GM23248 (cell line): Measurements from ENCODE around the gene PDE3A. TPM values are rescaled to one million over a fixed set of nuclear protein-coding genes. Genes with fewer than 3 reads are reported as not detected.
"Not testable (repeated sequence)": the region's sequence is repeated elsewhere in the genome, so short reads cannot be mapped to it uniquely, and the experiment has no call there.

Experiments used
- DNase-seq: peaks from one replicate; pipeline ENCODE4 v3.0.0-alpha.2; 2015
- H2AFZ ChIP-seq: fragments of 200-600 bp; sonication (generic); 2 replicates; pipeline ENCODE4 v1.6.1; 2016; ENCODE audit warnings: antibody characterized with exemption
- H3F3A ChIP-seq: fragments of 200-600 bp; sonication (generic); 2 replicates; pipeline ENCODE4 v1.6.1; 2016; ENCODE audit warnings: mild to moderate bottlenecking, antibody characterized with exemption, mixed run types; ENCODE audit not compliant: insufficient read depth
- H3K27ac ChIP-seq: fragments of 200-600 bp; sonication (generic); 2 replicates; pipeline ENCODE4 v1.5.1; 2016; ENCODE audit warnings: mild to moderate bottlenecking
- H3K27me3 ChIP-seq: fragments of 200-600 bp; sonication (generic); replicated peaks from 2 replicates; pipeline ENCODE4 v1.6.1; 2016; ENCODE audit warnings: mild to moderate bottlenecking; ENCODE audit not compliant: insufficient read depth
- H3K36me3 ChIP-seq: fragments of 200-600 bp; sonication (generic); 2 replicates; pipeline ENCODE4 v1.6.1; 2016; ENCODE audit warnings: low read depth, mild to moderate bottlenecking
- H3K4me1 ChIP-seq: fragments of 200-600 bp; sonication (generic); 2 replicates; pipeline ENCODE4 v1.6.1; 2016; ENCODE audit warnings: mild to moderate bottlenecking; ENCODE audit not compliant: insufficient read depth
- H3K4me2 ChIP-seq: fragments of 200-600 bp; sonication (generic); one replicate; pipeline ENCODE4 v1.6.1; 2016; ENCODE audit warnings: mild to moderate bottlenecking; ENCODE audit not compliant: unreplicated experiment
- H3K4me3 ChIP-seq: fragments of 200-600 bp; sonication (generic); 2 replicates; pipeline ENCODE4 v1.5.1; 2016; ENCODE audit warnings: mild to moderate bottlenecking
- H3K79me2 ChIP-seq: fragments of 200-600 bp; sonication (generic); 2 replicates; pipeline ENCODE4 v1.6.1; 2016; ENCODE audit warnings: mild to moderate bottlenecking; ENCODE audit not compliant: insufficient read depth
- H3K9ac ChIP-seq: fragments of 200-600 bp; sonication (generic); 2 replicates; pipeline ENCODE4 v1.6.1; 2016; ENCODE audit warnings: mild to moderate bottlenecking
- H3K9me2 ChIP-seq: fragments of 200-600 bp; sonication (generic); 2 replicates; pipeline ENCODE4 v1.6.1; 2016; ENCODE audit warnings: mixed run types, mild to moderate bottlenecking, moderate library complexity; ENCODE audit not compliant: insufficient read depth
- H3K9me3 ChIP-seq: fragments of 200-600 bp; sonication (generic); one replicate; pipeline ENCODE4 v1.6.1; 2017; ENCODE audit warnings: low read depth
- H4K20me1 ChIP-seq: fragments of 200-600 bp; sonication (generic); 2 replicates; pipeline ENCODE4 v1.6.0; 2016; ENCODE audit not compliant: insufficient read depth
- EZH2 ChIP-seq: fragments of 200-600 bp; sonication (generic); IDR thresholded peaks from 2 replicates; pipeline ENCODE4 v1.6.1; 2018; ENCODE audit warnings: antibody characterized with exemption, mild to moderate bottlenecking; ENCODE audit not compliant: insufficient read depth, poor library complexity, severe bottlenecking
- EZH2phosphoT487 ChIP-seq: fragments of 200-600 bp; sonication (generic); IDR thresholded peaks from 2 replicates; pipeline ENCODE4 v1.6.1; 2018; ENCODE audit warnings: antibody characterized with exemption, moderate library complexity, mild to moderate bottlenecking, low read depth; ENCODE audit not compliant: insufficient read depth
- WGBS, 2 experiments: methylation state at CpG; one replicate each; pipeline ENCODE4 v1.1.6; 2015 to 2017; ENCODE audit warnings: low lambda C conversion rate in 2 of 2, low coverage in 1 of 2; ENCODE audit errors: missing lambda C conversion rate in 2 of 2; 5-methylcytosine and 5-hydroxymethylcytosine counted together
- in situ Hi-C: fragments of 300-500 bp; cut with MboI; formaldehyde crosslinking; loops from 2 replicates; pipeline ENCODE4 v1.15.0; 2020
- polyA plus RNA-seq: library from polyadenylated mRNA; unstranded; fragments of >200 nt; fragmentation: Nextera tagmentation; extraction: Ambion mirVana; gene quantifications from 2 replicates; pipeline ENCODE4 v1.2.1, GENCODE V29; 2016
- total RNA-seq: library from RNA; depleted of rRNA; stranded (reverse); fragments of >200 nt; shearing (Covaris generic); gene quantifications from 2 replicates; pipeline ENCODE4 v1.2.3, GENCODE V29; 2014

Gene PDE3A
- total and polyA plus RNA-seq, 2 experiments from 2014 or later: 0.11 to 0.43 TPM

GRCh38 chr12:20377750-20378149 is 9.4 kb downstream of the PDE3A start:
- H3K27me3 ChIP-seq: no peaks in the 10 kb centered on the region
- no peaks in the 10 kb centered on the region for H3F3A ChIP-seq

GRCh38 chr12:20382117-20382516 is 13.8 kb downstream of the PDE3A start:
- DNase-seq: no peak
- Histone ChIP-seq H3K4me2 (no peak overlapping the region), H3K36me3 (no peaks in the 10 kb centered on the region), H3K9me3 (no peaks in the 10 kb centered on the region), H3K9ac (no peak overlapping the region), H3K4me1 (no peaks in the 10 kb centered on the region), H3F3A (no peaks in the 10 kb centered on the region), H4K20me1 (no peaks in the 10 kb centered on the region), H3K79me2 (no peaks in the 10 kb centered on the region), H3K9me2 (no peaks in the 10 kb centered on the region), H2AFZ (no peak overlapping the region), H3K27me3 (no peaks in the 10 kb centered on the region), H3K27ac (no peak overlapping the region), H3K4me3 (no peak overlapping the region)
- 72 to 78% methylated on average over 2 of the region's 2 CpGs for WGBS, 2 experiments
- in situ Hi-C loops: no loop called here
- TF ChIP-seq EZH2 (no peak), EZH2phosphoT487 (no peak)

More at GRCh38 chr12:20377750-20378149, 9.4 kb downstream of the PDE3A start:
- TF ChIP-seq EZH2phosphoT487: no peak
- no peak for TF ChIP-seq EZH2
- Histone ChIP-seq H3K9me3 (no peaks in the 10 kb centered on the region), H3K4me3 (no peak overlapping the region), H2AFZ (no peak overlapping the region), H3K27ac (no peak overlapping the region), H3K9ac (no peak overlapping the region), H3K4me1 (no peaks in the 10 kb centered on the region), H3K9me2 (no peaks in the 10 kb centered on the region), H4K20me1 (no peaks in the 10 kb centered on the region), H3K36me3 (no peaks in the 10 kb centered on the region), H3K4me2 (no peak overlapping the region), H3K79me2 (no peaks in the 10 kb centered on the region)
- in situ Hi-C loops: no loop called here
- DNase-seq: no peak

GRCh38 chr12:20383612-20384011 is 15.3 kb downstream of the PDE3A start:
- Histone ChIP-seq H3K9me3 (no peaks in the 10 kb centered on the region), H3K27me3 (no peaks in the 10 kb centered on the region), H3K4me1 (no peaks in the 10 kb centered on the region), H3K9me2 (no peaks in the 10 kb centered on the region), H3F3A (no peaks in the 10 kb centered on the region), H3K36me3 (no peaks in the 10 kb centered on the region), H3K27ac (no peak overlapping the region), H2AFZ (no peak overlapping the region), H3K4me3 (no peak overlapping the region), H3K79me2 (no peaks in the 10 kb centered on the region), H3K9ac (no peak overlapping the region), H4K20me1 (no peaks in the 10 kb centered on the region), H3K4me2 (no peak overlapping the region)
- DNase-seq: no peak
- WGBS, 2 experiments: 79 to 92% methylated on average over 2 of the region's 2 CpGs
- TF ChIP-seq EZH2 (no peak), EZH2phosphoT487 (no peak)
- in situ Hi-C loops: no loop called here

GRCh38 chr12:20384836-20385235 is 16.5 kb downstream of the PDE3A start:
- H3K79me2 ChIP-seq, H3K4me1 ChIP-seq, H3K9me2 ChIP-seq, H3K4me3 ChIP-seq, H3K27ac ChIP-seq, H3K9me3 ChIP-seq, H3K27me3 ChIP-seq, in situ Hi-C loops, H2AFZ ChIP-seq, H3K4me2 ChIP-seq, H3K9ac ChIP-seq, H3F3A ChIP-seq, H4K20me1 ChIP-seq, H3K36me3 ChIP-seq: not testable (repeated sequence)
- WGBS, 2 experiments: 63 to 65% methylated on average over 6 of the region's 6 CpGs
- DNase-seq: peak; percentile 16

GRCh38 chr12:20390846-20391245 is 22.5 kb downstream of the PDE3A start:
- Histone ChIP-seq H3K9ac (no peak overlapping the region), H3K4me2 (no peak overlapping the region), H3K36me3 (no peaks in the 10 kb centered on the region), H4K20me1 (no peaks in the 10 kb centered on the region), H3K4me1 (no peaks in the 10 kb centered on the region), H3K9me2 (no peaks in the 10 kb centered on the region), H3K79me2 (no peaks in the 10 kb centered on the region), H3K9me3 (no peaks in the 10 kb centered on the region), H3K27ac (no peak overlapping the region), H3K4me3 (no peak overlapping the region), H3K27me3 (no peaks in the 10 kb centered on the region), H3F3A (no peaks in the 10 kb centered on the region), H2AFZ (no peak overlapping the region)
- WGBS, 2 experiments: 76 to 80% methylated on average over 4 of the region's 4 CpGs
- no peak for DNase-seq
- TF ChIP-seq EZH2 (no peak), EZH2phosphoT487 (no peak)
- in situ Hi-C loops: no loop called here
